Measurements from ENCODE around the gene ACP7.
"Not testable (repeated sequence)": the region's sequence is repeated elsewhere in the genome, so short reads cannot be mapped to it uniquely, and the experiment has no call there.

ACP7 gene

DNA sequence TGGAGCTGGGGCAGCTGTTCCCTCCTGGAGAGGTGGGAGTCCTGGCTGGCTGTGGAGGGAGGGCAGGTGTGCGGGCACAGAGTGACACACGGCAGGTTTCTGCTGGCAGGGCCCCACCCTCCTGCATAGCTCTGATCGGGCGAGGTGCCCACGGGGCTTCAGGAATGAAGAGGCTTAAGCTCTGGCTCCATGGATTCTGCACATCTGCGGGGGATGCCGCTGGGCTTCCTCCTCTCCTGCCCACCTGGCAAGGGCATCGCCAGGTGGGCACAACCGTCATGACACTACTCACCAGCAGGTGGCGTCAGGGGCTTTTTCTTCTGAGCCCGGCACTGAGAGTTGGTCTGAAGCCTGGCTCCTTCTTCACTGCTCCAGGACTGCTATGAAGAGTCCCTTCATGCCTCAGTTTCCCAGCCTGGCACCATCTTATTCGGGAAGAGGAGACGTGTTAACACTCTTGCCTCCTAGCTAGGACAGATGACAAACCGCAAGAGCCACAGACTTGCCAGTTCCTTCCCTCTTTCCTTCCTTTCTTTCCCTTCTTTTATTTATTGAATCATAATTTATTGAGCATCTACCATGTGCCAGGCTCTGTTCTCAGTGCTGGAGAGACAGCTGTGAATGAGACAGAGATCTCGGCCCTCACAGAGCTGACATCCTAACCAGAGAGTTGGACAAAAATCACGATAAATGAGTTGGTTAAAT is 26.2 kb downstream of the ACP7 start:
- Histone ChIP-seq H3K4me1 (ENCODE audit: insufficient read depth, low read length) (peaks cover 4% of the 10 kb centered on the region; the same call in 1 of the 2 replicates), H3K9me3 (ENCODE audit: control insufficient read depth, insufficient read depth, low read length) (no peaks in the 10 kb centered on the region), H3K36me3 (ENCODE audit: insufficient read depth, low read length) (no peaks in the 10 kb centered on the region), H3K9ac (ENCODE audit: low read depth, low read length) (no peak overlapping the region)

DNA sequence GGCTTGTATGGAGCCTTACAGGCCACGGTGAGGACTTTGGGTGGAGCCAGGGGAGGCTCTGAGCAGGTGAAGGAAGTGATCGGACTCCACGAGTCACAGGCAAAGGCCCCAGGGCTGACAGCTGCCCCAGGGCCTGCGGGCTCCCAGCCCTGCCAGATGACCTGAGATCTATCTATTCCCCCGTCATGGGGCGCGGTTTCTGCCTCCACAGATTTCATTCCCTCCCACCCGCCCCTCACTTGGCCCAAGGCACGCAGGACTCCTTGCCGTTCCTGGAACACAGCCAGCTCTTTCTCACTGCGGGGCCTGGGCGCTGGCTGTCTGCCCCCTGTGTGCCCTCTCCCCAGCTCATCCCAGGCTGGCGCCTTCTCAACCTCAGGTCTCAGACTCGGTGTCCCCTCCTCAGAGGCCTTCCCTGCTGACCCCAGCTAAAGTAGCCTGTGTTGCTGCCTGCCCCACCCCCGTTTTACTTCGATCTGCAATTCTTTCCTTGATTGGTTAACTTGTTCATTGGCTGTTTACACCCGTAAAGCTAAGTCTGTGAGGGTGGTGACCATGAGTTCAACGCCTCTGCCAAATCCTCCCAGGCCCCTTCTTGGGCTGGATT is 27.5 kb downstream of the ACP7 start:
- Histone ChIP-seq H3K9me3 (ENCODE audit: control insufficient read depth, insufficient read depth, low read length) (no peaks in the 10 kb centered on the region), H3K36me3 (ENCODE audit: insufficient read depth, low read length) (no peaks in the 10 kb centered on the region), H3K4me1 (ENCODE audit: insufficient read depth, low read length) (no peaks in the 10 kb centered on the region; the same call in 1 of the 2 replicates), H3K9ac (ENCODE audit: low read depth, low read length) (no peak overlapping the region)

DNA sequence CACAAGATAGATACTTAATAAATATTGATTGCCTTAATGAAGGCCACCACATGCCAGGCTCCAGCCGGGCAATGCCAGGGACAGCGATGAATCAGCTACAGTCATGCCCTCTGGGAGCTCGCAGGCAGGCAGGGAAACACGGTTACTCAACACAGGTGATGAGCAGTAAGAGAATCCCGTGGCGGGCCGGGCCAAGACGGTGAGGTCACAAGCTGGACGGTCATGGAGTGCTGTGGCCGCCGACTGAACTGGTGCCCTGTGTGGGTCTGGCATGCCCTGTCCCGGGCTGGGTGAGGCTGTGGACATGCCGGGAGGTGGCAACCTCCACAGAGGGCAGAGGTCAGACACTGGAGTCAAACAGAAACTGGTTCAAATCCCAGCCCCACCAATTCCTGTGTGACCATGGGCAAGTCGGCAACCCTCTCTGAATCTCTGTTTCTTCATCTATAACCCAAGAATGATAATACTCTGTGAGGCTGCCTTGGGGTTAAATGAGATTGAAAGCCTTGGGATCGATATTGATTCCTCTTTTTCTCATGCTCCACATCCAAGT is 28.2 kb downstream of the ACP7 start:
- no peaks in the 10 kb centered on the region for H3K36me3 ChIP-seq (ENCODE audit: insufficient read depth, low read length)
- H3K9ac ChIP-seq (ENCODE audit: low read depth, low read length): no peak overlapping the region
- H3K9me3 ChIP-seq (ENCODE audit: control insufficient read depth, insufficient read depth, low read length): no peaks in the 10 kb centered on the region
- no peaks in the 10 kb centered on the region; the same call in 1 of the 2 replicates for H3K4me1 ChIP-seq (ENCODE audit: insufficient read depth, low read length)

DNA sequence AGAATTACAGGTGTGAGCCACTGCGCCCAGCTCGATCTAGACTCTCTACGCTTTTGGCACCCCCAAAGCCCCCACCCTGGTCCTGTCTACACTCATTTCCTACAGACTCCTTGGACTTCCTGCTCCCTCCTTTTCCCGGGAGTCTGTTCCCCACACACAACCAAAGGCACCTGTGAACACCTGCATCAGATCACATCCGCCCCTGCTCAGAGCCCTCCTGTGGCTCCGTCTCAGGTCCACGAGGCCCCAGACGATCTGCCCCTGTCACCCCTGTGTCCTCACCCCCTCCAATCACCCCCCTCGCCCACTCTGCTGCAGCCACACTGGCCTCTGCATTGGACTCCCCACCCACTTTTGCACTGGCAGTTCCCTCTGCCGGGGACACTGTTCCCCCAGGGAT is 29.0 kb downstream of the ACP7 start:
- Histone ChIP-seq H3K4me1 (ENCODE audit: insufficient read depth, low read length) (no peaks in the 10 kb centered on the region; the same call in 1 of the 2 replicates), H3K36me3 (ENCODE audit: insufficient read depth, low read length) (no peaks in the 10 kb centered on the region), H3K9ac (ENCODE audit: low read depth, low read length) (no peak overlapping the region), H3K9me3 (ENCODE audit: control insufficient read depth, insufficient read depth, low read length) (no peaks in the 10 kb centered on the region)

DNA sequence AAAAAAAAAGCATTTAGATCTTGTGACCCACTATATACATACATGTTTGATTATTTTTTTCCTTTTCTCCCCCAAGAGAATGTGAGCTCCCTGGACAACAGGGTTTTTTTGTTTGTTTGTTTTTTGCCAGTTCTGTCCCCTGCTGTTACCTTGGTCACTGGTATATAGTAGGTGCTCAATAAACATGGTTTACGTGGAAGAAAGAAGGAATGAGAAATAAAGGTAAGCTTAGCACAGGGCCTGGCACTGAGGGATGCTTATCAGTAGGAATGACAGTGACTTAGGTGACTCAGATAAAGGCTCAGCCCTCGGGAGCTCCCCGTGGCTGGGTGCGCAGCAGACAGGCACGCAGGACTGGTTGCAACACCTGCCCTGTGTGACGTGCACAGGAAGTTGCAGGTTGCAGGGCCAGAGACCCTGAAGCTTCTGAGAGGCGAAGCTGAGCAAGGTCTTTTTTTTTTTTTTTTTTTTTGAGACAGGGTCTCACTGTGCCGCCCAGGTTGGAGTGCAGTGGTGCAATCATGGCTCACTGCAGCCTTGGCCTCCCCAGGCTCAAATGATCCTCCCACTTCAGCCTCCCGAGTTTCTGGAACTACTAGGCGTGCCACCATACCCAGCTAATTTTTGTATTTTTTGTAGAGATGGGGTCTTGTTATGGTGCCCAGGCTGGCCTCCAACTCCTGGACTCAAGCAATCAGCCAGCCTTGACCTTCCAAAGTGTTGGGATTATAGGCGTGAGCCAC is 31.1 kb downstream of the ACP7 start:
- H3K9ac ChIP-seq (ENCODE audit: low read depth, low read length): no peak overlapping the region
- no peaks in the 10 kb centered on the region for H3K9me3 ChIP-seq (ENCODE audit: control insufficient read depth, insufficient read depth, low read length)
- no peaks in the 10 kb centered on the region for H3K36me3 ChIP-seq (ENCODE audit: insufficient read depth, low read length)
- no peaks in the 10 kb centered on the region; the same call in 1 of the 2 replicates for H3K4me1 ChIP-seq (ENCODE audit: insufficient read depth, low read length)

DNA sequence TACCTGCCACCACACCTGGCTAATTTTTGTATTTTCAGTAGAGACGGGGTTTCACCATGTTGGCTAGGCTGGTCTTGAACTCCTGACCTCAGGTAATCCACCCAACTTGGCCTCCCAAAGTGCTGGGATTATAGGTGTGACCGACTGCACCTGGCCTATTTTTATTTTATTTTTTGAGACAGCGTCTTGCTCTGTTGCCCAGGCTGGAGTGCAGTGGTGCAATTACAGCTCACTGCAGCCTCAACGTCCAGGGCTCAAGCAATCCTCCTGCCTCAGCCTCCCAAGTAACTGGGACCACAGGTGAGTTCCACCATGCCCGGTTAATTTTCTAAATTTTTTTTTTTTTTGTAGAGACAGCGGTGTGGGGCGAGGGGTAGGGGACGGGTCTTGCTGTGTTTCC is 32.9 kb downstream of the ACP7 start:
- H3K36me3 ChIP-seq (ENCODE audit: insufficient read depth, low read length); H3K4me1 ChIP-seq (ENCODE audit: insufficient read depth, low read length); H3K9me3 ChIP-seq (ENCODE audit: control insufficient read depth, insufficient read depth, low read length); H3K9ac ChIP-seq (ENCODE audit: low read depth, low read length): not testable (repeated sequence)

DNA sequence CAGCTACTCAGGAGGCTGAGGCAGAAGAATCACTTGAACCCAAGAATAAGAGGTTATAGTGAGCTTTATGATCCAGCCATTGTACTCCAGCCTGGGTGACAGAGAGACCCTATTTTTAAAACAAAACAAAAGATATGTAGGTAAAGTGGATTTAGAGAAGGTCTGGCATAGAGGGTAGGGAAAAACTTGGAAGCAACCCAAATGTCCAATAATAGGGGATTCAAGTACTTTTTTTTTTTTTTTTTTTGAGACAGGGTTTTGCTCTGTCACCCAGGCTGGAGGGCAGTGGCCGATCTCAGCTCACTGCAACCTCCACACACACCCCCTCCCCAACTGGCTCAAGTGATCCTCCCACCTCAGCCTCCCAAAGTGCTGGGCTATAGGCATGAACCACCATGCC is 35.7 kb downstream of the ACP7 start:
- Histone ChIP-seq H3K9me3 (ENCODE audit: control insufficient read depth, insufficient read depth, low read length) (no peaks in the 10 kb centered on the region), H3K36me3 (ENCODE audit: insufficient read depth, low read length) (no peaks in the 10 kb centered on the region), H3K4me1 (ENCODE audit: insufficient read depth, low read length) (no peaks in the 10 kb centered on the region), H3K9ac (ENCODE audit: low read depth, low read length) (no peak overlapping the region)

DNA sequence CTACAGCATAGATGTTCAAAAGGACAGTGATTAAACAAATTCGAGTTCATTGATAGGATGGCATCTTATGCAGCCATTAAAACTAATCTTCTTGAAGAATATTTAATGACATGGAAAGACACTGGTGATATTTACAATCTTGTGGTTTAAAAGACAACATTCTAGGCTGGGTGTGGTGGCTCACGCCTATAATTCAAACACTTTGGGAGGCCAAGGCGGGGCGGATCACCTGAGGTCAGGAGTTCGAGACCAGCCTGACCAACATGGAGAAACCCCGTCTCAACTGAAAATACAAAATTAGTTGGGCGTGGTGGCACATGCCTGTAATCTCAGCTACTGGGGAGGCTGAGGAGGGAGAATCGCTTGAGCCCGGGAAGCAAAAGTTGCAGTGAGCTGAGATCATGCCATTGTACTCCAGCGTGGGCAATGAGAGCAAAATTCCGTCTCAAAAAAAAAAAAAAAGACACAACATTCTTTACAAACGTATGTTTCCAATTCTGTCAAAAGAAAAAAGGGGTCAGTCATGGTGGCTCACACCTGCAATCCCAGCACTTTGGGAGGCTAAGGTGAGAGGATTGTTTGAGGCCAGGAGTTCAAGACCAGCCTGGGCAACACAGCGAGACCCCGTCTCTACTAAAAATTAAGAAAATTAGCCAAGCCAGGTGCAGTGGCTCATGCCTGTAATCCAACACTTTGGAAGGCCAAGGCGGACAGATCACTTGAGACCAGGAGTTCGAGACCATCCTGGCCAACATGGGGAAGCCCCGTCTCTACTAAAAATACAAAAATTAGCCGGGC is 39.0 kb downstream of the ACP7 start:
- no peak overlapping the region for H3K9ac ChIP-seq (ENCODE audit: low read depth, low read length)
- H3K36me3 ChIP-seq (ENCODE audit: insufficient read depth, low read length): no peaks in the 10 kb centered on the region

DNA sequence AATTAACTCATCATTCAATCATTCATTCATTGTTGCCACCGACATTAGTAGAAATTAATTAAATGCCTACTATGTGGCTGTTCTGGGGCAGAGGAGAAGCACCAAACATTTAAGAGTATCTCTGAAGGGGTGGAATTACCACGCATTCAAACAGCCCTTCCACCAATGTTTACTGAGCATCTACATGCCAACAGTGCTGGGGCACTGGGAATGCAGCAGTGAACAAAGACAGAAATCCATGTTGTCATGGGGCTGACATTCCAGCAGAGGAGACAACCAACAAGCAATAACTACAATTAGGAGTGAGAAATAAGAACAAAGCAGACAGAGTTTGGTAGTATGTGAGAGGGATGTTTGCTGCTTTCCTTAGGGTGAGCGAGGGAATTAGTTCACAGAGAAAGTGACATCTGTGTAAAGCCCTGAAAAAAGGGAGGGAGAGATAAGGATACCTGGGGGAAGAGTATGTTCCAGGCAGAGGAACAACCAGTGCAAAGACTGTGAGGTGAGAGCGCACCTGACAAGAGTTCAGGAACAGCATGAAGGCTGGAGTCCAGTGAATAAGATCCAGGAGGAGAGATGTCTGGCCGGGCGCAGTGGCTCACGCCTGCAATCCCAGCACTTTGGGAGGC is 40.1 kb downstream of the ACP7 start:
- Histone ChIP-seq H3K9ac (ENCODE audit: low read depth, low read length) (no peak overlapping the region; the same call in 1 of the 2 replicates), H3K4me1 (ENCODE audit: insufficient read depth, low read length) (no peaks in the 10 kb centered on the region; the same call in 1 of the 2 replicates), H3K9me3 (ENCODE audit: control insufficient read depth, insufficient read depth, low read length) (no peaks in the 10 kb centered on the region), H3K36me3 (ENCODE audit: insufficient read depth, low read length) (no peaks in the 10 kb centered on the region)

More for the DNA sequence above, 39.0 kb downstream of the ACP7 start:
- H3K9me3 ChIP-seq (ENCODE audit: control insufficient read depth, insufficient read depth, low read length): no peaks in the 10 kb centered on the region
- no peaks in the 10 kb centered on the region; the same call in 1 of the 2 replicates for H3K4me1 ChIP-seq (ENCODE audit: insufficient read depth, low read length)

DNA sequence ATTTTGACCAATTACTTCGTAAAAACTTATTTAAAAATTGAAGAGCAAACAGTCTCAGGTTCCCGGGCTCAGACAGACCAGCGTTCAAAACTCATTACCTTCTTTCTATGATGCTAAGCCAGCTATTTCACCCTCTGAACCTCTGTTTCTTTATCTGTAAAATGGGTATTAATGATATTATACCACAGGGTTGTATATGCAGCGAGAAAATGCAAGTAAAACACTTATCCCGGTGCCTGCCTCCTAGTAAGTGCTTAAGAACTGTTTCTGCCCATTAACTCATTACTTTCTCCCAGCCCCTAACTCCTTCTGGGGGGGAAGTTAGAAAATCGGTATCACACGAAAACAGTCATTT is 41.0 kb downstream of the ACP7 start:
- no peaks in the 10 kb centered on the region for H3K9me3 ChIP-seq (ENCODE audit: control insufficient read depth, insufficient read depth, low read length)
- no peaks in the 10 kb centered on the region; the same call in 1 of the 2 replicates for H3K4me1 ChIP-seq (ENCODE audit: insufficient read depth, low read length)
- no peaks in the 10 kb centered on the region for H3K36me3 ChIP-seq (ENCODE audit: insufficient read depth, low read length)
- H3K9ac ChIP-seq (ENCODE audit: low read depth, low read length): peak overlapping the region; percentile 60; the same call in 1 of the 2 replicates

DNA sequence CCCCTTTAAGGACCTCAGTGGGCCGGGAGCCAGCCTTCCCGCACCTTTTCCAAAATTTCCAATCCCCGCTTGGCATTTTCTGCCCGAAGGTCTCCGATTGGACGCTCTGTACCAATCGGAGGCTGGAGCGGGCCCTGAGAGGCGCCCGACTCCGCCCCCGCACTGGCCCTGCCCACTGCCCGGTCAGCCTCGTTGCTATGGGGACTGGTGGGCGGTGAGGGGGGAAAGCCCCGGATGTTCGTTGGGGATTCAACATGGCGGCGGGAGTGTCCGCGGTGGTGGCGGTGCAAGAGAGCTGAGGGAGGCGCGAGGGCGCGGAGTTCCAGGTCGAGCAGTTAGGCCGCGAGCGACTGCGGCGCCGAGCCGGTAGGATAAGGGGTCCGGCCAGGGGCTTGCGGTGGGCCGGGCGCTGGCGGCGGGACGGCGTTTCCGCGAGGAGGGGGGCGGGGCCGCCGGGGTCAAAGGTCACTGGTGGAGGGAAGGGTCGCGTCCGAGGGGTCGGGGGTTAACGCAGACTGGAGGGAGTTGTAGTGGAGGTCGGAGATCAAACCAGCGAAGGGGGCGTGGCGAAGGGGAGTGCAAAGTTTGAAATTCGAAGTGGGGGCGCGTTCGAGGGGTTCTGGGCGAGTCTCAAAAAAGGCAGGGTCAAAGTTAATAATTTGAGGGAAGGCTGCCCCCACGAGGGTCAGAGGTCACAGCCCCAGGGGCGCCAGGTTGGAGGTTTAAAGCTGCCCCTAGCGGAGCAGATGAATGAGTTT is 41.6 kb downstream of the ACP7 start, which contains the start of gene PAK4:
TSS of gene PAK4 (plus strand) at position 233 of the 758 bp plus-strand sequence. CDS start 43,768 bp downstream, outside the sequence.
- Histone ChIP-seq H3K9ac (ENCODE audit: low read depth, low read length) (peak within 1 kb of the TSS; percentile 60), H3K4me1 (ENCODE audit: insufficient read depth, low read length) (no peaks in the 10 kb centered on the region; the same call in 1 of the 2 replicates), H3K9me3 (ENCODE audit: control insufficient read depth, insufficient read depth, low read length) (no peaks in the 10 kb centered on the region), H3K36me3 (ENCODE audit: insufficient read depth, low read length) (no peaks in the 10 kb centered on the region)

DNA sequence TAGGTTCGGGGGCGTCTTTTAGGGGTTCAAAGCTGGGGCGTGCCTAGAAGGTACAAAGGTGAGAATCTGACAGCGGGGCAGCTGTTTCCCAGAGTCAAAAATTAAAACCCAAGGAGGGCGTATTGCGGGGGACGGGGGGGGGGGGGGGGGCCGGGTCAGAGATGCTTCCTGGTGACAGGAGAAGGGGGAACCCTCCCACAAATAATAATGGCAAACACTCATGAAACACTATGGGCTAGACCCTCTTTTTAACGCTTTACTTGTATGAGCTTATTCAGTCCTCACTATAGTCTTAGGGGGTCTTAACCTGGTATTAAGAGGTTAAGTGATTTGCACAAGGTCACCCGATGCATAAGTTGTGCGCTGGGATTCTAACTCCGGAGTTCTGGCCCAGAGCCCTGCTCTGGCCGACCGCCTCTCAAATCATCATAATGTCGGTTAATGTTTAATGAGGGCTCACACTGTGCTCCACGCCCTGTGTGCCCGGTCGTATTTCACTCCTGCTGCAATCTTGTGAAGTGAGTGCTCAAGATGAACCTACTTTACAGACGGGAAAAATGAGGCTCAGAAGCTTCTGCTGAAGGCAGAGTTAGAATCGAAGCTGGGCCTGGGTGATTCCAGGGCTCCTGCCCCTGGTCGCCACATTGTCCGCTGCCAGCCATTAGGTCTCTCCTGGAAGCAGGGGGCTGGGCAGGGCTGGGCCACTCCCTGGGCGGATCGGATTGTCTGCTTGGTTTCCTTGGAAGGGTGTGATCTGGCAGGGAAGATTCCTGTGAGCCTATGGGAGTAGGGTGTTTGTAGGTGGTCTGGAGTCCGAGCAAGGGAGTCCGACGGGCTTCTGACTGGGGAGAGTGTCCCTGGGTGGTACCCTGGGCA is 42.4 kb downstream of the ACP7 start:
- H3K9ac ChIP-seq (ENCODE audit: low read depth, low read length): peak overlapping the region; percentile 60; the same call in 1 of the 2 replicates
- no peaks in the 10 kb centered on the region for H3K9me3 ChIP-seq (ENCODE audit: control insufficient read depth, insufficient read depth, low read length)
- H3K4me1 ChIP-seq (ENCODE audit: insufficient read depth, low read length): peaks cover 2% of the 10 kb centered on the region; the same call in 1 of the 2 replicates
- H3K36me3 ChIP-seq (ENCODE audit: insufficient read depth, low read length): no peaks in the 10 kb centered on the region
